ENCODE data around the gene IVNS1ABP. TPM values are rescaled to one million over a fixed set of nuclear protein-coding genes. Genes with fewer than 3 reads are reported as not detected.

The IVNS1ABP gene
- total and polyA plus RNA-seq, 9 of the 15 experiments (the other 6 are each of a cell fraction or from before 2014, with no cell fraction given), result 30.6 to 126 (median 77.7) TPM

GRCh38 chr1:185341196-185341781 is 24.2 kb upstream of the IVNS1ABP start (continued):
- TF ChIP-seq ZBTB9 (CRISPR knock-in tag; IDR thresholded peaks at IDR 0.05) (peak; percentile 64; the same call in 1 of the 2 replicates), EP300 (IDR thresholded peaks at IDR 0.05; ENCODE audit: low read length) (no peak), JUNB (CRISPR knock-in tag; conservative IDR thresholded peaks at IDR 0.05) (no peak), GTF2F1 (IDR thresholded peaks at IDR 0.05; ENCODE audit: low read depth, low read length) (no peak), PRDM10 (IDR thresholded peaks at IDR 0.05; ENCODE audit: partially characterized antibody) (no peak), PTTG1 (tag; IDR thresholded peaks at IDR 0.05; ENCODE audit: low read depth) (peak; percentile 89), TAF1 (IDR thresholded peaks at IDR 0.05; ENCODE audit: control insufficient read depth, extremely low read depth, insufficient read depth, low read length, severe bottlenecking) (no peak), CBFB (CRISPR knock-in tag; IDR thresholded peaks at IDR 0.05) (no peak), ZNF668 (CRISPR knock-in tag; IDR thresholded peaks at IDR 0.05) (peak; percentile 57; the same call in 1 of the 2 replicates), ZNF79 (CRISPR knock-in tag; IDR thresholded peaks at IDR 0.05; ENCODE audit: low read depth) (0 out of 2 replicates have a peak, but pooled peaks have one; percentile 20), RUNX1 (IDR thresholded peaks at IDR 0.05; ENCODE audit: low read depth) (no peak), ZNF311 (CRISPR knock-in tag; IDR thresholded peaks at IDR 0.05) (peak; percentile 81; the same call in 1 of the 2 replicates), GABPA (tag; conservative IDR thresholded peaks at IDR 0.05; ENCODE audit: low read depth) (no peak), CREB3 (tag; conservative IDR thresholded peaks at IDR 0.05; ENCODE audit: low read depth) (peak; percentile 69), GTF2A2 (tag; IDR thresholded peaks at IDR 0.05) (peak; percentile 89), IRF9 (tag; IDR thresholded peaks at IDR 0.05) (peak; percentile 77), ZNF740 (CRISPR knock-in tag; IDR thresholded peaks at IDR 0.05) (no peak), ZNF740 (tag; IDR thresholded peaks at IDR 0.05) (peak in 1 of 2 experiments; percentile 93; a peak in 2 of 4 replicates), KLF13 (tag; IDR thresholded peaks at IDR 0.05; ENCODE audit: borderline replicate concordance, low read depth) (0 out of 2 replicates have a peak, but pooled peaks have one; percentile 39)
